Prostate gland (tissue), 2 donors: ENCODE measurements around the gene ALDH1L1. TPM values are rescaled to one million over a fixed set of nuclear protein-coding genes. Genes with fewer than 3 reads are reported as not detected.

Experiments used
- DNase-seq: peaks from one replicate; pipeline ENCODE4 v3.0.0-alpha.2; 2019; ENCODE audit warnings: low spot score
- H3K27ac ChIP-seq, 2 donors: fragments of 200-600 bp; sonication (generic); 2 replicates each; pipeline ENCODE4 v1.5.1; 2017 to 2019
- H3K27me3 ChIP-seq: fragments of 200-600 bp; sonication (generic); replicated peaks from 2 replicates; pipeline ENCODE4 v1.5.1; 2019; ENCODE audit not compliant: insufficient read depth
- H3K36me3 ChIP-seq, 2 donors: fragments of 200-600 bp; sonication (generic); 1 replicate in 1 of 2; 2 replicates in 1 of 2; pipeline versions ENCODE4 v1.5.1 to v1.8.1; 2017 to 2019
- H3K4me1 ChIP-seq: fragments of 200-600 bp; sonication (generic); replicated peaks from 2 replicates; pipeline ENCODE4 v1.5.1; 2019
- H3K4me3 ChIP-seq, 2 donors: fragments of 200-600 bp; sonication (generic); 2 replicates each; pipeline ENCODE4 v1.5.1; 2017 to 2019
- H3K9me3 ChIP-seq: fragments of 200-600 bp; sonication (generic); 2 replicates; pipeline ENCODE4 v1.5.1; 2017
- POLR2A ChIP-seq: fragments of 450-650 bp; IDR thresholded peaks from one replicate; pipeline ENCODE4 v1.6.1; 2016; ENCODE audit warnings: antibody characterized with exemption, mild to moderate bottlenecking
- POLR2AphosphoS5 ChIP-seq: sonication (generic); formaldehyde crosslinking; IDR thresholded peaks from one replicate; pipeline ENCODE4 v1.6.1; 2017; ENCODE audit warnings: antibody characterized with exemption
- WGBS: methylation state at CpG from one replicate; pipeline ENCODE4 v1.1.5; 2018; 5-methylcytosine and 5-hydroxymethylcytosine counted together
- intact Hi-C: fragments of 100-400 bp; cut with DNase I; formaldehyde crosslinking; loops from one replicate; pipeline ENCODE4 v1.14.2; 2022
- total RNA-seq, 2 donors: library from RNA; depleted of rRNA; stranded (reverse); fragments of >200 nt; gene quantifications; one replicate each; pipeline ENCODE4 v1.1.0, GENCODE V29; 2016
- TF ChIP-seq, protein P1 (sequence below), 4 experiments: fragments of 200-600 bp in 2 of 4; fragments of 450-650 bp in 2 of 4; sonication (generic) in 2 of 4; IDR thresholded peaks; 1 replicate in 3 of 4; 2 replicates in 1 of 4; pipeline ENCODE4 v1.5.1; 2016 to 2019; ENCODE audit warnings: antibody characterized with exemption in 4 of 4, mild to moderate bottlenecking in 2 of 4, moderate library complexity in 2 of 4

The ALDH1L1 gene
- total RNA-seq, 2 donors from 2014 or later: 19.6 to 57.3 TPM

- 91% methylated on average over 7 of the region's 7 CpGs for WGBS
- TF ChIP-seq POLR2AphosphoS5 (no peak), POLR2A (no peak)
- TF ChIP-seq, protein P1, sequence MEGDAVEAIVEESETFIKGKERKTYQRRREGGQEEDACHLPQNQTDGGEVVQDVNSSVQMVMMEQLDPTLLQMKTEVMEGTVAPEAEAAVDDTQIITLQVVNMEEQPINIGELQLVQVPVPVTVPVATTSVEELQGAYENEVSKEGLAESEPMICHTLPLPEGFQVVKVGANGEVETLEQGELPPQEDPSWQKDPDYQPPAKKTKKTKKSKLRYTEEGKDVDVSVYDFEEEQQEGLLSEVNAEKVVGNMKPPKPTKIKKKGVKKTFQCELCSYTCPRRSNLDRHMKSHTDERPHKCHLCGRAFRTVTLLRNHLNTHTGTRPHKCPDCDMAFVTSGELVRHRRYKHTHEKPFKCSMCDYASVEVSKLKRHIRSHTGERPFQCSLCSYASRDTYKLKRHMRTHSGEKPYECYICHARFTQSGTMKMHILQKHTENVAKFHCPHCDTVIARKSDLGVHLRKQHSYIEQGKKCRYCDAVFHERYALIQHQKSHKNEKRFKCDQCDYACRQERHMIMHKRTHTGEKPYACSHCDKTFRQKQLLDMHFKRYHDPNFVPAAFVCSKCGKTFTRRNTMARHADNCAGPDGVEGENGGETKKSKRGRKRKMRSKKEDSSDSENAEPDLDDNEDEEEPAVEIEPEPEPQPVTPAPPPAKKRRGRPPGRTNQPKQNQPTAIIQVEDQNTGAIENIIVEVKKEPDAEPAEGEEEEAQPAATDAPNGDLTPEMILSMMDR (IDR thresholded peaks at IDR 0.05): no peak
- no peak for DNase-seq
- H3K4me3 ChIP-seq: no peak overlapping the region
- peak overlapping the region in 1 of 2 donors; percentile 91 for H3K27ac ChIP-seq
- no peaks in the 10 kb centered on the region for H3K9me3 ChIP-seq
- intact Hi-C loops: no loop called here
- H3K4me1 ChIP-seq: no peaks in the 10 kb centered on the region
- H3K27me3 ChIP-seq: no peaks in the 10 kb centered on the region
- H3K36me3 ChIP-seq: no peaks in the 10 kb centered on the region
Observed at GRCh38 chr3:126085276-126085675, 95.1 kb downstream of the ALDH1L1 start.

GRCh38 chr3:126084768-126085180 lies 95.6 kb downstream of the ALDH1L1 start:
- 44% methylated on average over 5 of the region's 5 CpGs for WGBS
- H3K27ac ChIP-seq: peak overlapping the region; percentile 88 to 91
- no peaks in the 10 kb centered on the region for H3K9me3 ChIP-seq
- no peak for TF ChIP-seq POLR2AphosphoS5
- TF ChIP-seq, protein P1 (IDR thresholded peaks at IDR 0.05): no peak
- no peak for TF ChIP-seq POLR2A
- H3K36me3 ChIP-seq: no peaks in the 10 kb centered on the region
- H3K4me3 ChIP-seq: peak overlapping the region; percentile 79 to 82
- intact Hi-C loops: no loop called here
- H3K4me1 ChIP-seq: no peaks in the 10 kb centered on the region
- H3K27me3 ChIP-seq: no peaks in the 10 kb centered on the region
- DNase-seq: no peak

- Histone ChIP-seq H3K9me3 (no peaks in the 10 kb centered on the region), H3K27ac (peak within 1 kb of the TSS; percentile 88 to 91), H3K4me1 (no peaks in the 10 kb centered on the region), H3K36me3 (no peaks in the 10 kb centered on the region), H3K27me3 (no peaks in the 10 kb centered on the region), H3K4me3 (peak within 1 kb of the TSS; percentile 79 to 82)
- WGBS: under 1% methylated on average over 57 of the region's 72 CpGs
- DNase-seq: peak; percentile 88
- intact Hi-C loops: no loop called here
- TF ChIP-seq POLR2A (peak; percentile 80), POLR2AphosphoS5 (no peak)
- TF ChIP-seq, protein P1 (IDR thresholded peaks at IDR 0.05): peak in 3 of 4 experiments; percentile 23 to 37 (median 37)
Observed at GRCh38 chr3:126083913-126084767, 96.2 kb downstream of the ALDH1L1 start, which contains the start of gene SLC41A3. TSS of gene SLC41A3 (minus strand) at chr3:126084124. CDS start at chr3:126068219, 15,905 bp downstream.

DNA sequence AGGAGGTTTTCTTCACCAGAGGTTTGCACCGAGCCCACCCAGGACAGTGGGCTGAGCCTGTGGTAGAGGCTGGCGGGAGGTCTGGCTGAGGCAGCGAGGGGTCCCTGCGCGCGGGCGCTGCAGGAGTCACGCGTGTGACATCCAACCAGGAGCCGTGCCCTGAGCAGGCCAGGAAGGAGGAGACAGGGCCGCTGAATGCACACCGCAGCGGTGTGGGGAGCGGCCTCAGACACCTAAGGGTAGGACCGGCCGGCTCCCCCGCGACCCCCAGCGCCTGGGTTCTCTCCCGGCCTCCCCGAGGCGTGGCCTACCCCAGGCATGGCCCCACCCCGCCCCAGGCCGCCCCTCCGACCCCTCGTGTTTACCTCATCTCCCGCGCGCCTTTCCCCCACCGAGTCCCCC lies 96.9 kb downstream of the ALDH1L1 start:
- Histone ChIP-seq H3K27ac (peak overlapping the region; percentile 88 to 91), H3K36me3 (no peaks in the 10 kb centered on the region), H3K9me3 (no peaks in the 10 kb centered on the region), H3K4me1 (no peaks in the 10 kb centered on the region), H3K27me3 (no peaks in the 10 kb centered on the region), H3K4me3 (peak overlapping the region; percentile 79 to 82)
- TF ChIP-seq POLR2A (no peak), POLR2AphosphoS5 (no peak)
- under 1% methylated on average over 24 of the region's 30 CpGs for WGBS
- intact Hi-C loops: no loop called here
- DNase-seq: peak; percentile 29

DNA sequence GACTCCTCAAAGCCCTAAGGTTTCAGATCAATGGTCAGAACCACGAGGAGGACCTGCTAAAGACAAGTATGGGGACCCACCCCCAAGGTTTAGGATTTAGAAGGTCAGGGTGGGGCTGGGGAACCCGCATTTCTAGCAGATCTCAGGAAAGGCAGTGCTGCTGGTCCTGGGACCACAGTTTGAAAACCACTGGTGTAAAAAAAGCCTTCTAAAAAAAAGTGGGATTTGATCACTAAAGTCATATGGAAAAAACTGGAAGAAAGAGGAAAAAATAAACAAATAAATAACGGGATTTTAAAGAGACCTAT lies 97.3 kb downstream of the ALDH1L1 start:
- H3K36me3 ChIP-seq: no peaks in the 10 kb centered on the region
- no peaks in the 10 kb centered on the region for H3K9me3 ChIP-seq
- H3K4me1 ChIP-seq: no peaks in the 10 kb centered on the region
- TF ChIP-seq POLR2AphosphoS5 (no peak), POLR2A (no peak)
- TF ChIP-seq, protein P1 (IDR thresholded peaks at IDR 0.05): no peak
- H3K27me3 ChIP-seq: no peaks in the 10 kb centered on the region
- 25% methylated on average over 3 of the region's 3 CpGs for WGBS
- peak overlapping the region; percentile 79 to 82 for H3K4me3 ChIP-seq
- H3K27ac ChIP-seq: peak overlapping the region; percentile 88 to 91
- intact Hi-C loops: no loop called here
- no peak for DNase-seq
